ENCODE measurements around the gene MC3R.
"Not testable (repeated sequence)": the region's sequence is repeated elsewhere in the genome, so short reads cannot be mapped to it uniquely, and the experiment has no call there.

The MC3R gene

DNA sequence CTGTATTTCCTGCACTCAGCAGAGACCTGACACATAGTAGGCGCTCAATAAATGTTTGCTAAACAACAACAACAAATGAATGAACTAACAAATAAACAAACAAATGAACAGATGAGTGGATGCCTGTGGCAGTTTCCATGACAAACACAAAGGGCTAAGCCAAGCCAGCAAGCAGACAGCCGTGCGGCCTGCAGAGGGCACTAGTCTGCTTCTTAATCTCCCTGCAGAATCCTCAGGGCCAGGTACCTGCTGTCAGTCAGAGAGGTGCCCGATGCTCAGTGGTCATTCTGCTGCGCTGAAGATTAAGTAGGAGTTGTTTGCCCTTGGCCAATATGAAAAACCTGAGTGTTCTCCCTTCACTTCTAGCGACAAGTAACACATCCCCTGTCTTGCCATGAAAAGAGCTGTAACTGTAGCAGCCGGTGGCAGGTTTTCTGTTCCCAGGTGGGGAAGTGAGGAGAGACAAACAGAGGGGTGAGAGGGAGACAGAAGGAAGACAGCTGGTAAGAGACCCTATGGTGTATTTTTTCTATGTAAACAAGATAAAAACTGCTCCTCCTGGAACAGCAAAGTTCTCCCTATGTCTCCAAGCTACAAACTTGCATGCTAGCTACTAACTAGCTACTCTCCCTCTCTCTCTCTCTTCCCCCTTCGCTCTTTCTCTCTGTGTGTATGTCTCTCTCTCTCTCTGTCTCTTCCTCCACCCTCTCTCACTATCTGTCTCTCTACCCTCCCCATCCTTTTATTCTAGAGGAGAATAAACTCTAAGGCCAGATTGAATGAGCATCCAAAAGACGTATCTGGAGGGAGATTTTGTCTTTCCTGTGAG lies at the start of gene MC3R:
TSS of gene MC3R (plus strand) at position 779 of the 829 bp plus-strand sequence. CDS start 112 bp downstream, outside the sequence.
- DNase-seq, result peak; percentile 65

DNA sequence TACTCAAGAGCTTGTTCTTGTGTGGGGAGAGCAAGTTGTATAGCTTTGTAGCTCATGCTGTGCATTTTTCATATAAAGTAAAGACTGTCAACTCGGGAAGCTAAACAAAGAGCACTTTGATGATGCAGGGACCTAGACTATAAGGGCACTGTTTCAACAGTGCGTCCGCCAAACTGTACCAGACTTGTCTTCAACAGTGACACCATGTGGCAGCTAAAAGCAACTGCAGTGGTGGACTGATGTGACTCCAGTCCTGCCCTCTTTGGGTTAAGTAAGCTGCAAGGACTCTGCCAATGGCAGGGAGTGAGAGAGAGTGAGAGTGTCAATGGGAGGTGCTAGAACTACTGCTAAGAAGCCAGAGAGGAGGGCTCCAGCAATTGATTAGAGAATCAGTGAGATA lies 48.1 kb upstream of the MC3R start:
- no peak for DNase-seq

DNA sequence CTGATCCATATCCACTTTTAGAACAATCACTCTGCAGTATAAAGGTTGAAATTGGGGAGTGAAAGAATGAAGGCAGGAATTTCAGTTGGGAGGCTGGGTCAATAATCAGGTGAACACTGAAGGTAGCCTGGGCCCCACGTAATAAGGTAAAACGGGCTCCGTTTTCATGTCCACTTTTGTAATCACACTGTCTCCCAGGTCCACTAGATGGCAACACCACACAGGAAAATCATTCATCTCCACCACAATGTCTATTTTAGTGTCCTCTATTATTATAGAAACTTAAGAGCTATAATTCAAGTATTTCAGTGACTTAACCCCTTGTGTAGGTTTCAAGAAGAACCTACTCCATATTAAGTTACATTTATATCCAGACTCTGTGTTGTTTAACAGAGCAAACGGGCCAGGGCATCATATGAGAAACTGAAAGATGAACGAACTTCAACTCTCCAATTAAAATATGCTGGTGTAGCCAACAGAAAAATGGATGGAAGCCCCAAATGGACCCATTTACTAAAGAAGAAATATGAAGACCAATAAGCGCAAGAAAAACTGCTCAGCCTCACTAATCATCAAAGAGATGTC lies 45.9 kb upstream of the MC3R start:
- DNase-seq, result no peak

DNA sequence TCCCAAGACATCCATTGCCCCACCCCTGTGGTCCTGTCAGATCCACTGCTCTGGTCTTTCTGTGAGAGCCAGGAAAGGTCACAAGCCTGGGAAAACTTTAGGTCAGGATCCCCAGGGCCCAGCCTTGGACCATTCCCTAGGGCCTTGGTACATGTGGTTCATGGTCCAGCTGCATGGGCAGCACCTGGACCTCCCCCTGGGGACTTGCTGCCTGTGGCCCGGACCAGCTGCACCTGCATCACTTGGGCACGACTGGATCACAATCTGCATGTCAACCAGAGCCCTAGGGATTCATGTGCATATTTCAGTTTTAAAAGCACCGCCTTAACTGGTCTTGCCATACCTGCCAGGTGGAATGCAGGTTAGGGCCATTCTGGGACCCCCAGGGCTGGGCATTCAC lies 44.3 kb upstream of the MC3R start:
- DNase-seq, result no peak

DNA sequence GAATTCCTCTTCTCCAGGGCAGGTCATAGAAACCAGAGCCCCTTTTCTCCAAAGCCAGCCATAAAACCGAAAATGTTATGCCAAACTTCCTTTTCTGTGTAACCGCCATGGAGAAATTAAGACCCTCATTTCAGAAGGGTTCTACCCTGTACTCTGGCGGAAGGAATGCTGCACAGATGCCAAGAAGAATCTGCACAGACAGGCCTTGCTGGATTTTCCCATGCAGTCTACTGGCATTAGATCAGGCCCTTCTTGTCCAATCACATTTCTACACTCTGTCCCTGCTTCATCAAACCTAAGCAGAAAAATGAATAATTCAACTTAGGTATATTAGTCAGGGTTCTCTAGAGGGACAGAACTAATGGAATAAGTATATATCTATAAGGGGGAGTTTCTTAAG lies 43.2 kb upstream of the MC3R start:
- DNase-seq, result no peak

DNA sequence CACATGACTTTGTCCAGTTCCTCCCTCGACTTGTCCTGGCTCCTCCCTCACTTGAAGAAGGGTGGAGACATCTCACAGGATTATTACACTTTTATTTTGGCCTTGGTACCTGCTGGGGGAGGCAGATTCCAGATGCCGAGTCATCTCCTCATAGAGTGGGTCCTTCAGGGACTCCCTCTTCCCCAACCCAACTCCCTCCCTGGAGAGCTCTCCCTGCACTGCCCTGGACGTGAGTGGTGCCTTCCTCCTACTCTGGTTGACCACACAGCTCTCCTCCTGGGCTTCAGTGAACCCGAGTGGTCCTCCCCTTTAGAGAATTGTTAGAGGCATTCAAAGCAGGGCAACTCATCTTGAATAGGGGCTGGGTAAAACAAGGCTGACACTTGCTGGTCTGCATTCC lies 40.9 kb upstream of the MC3R start:
- DNase-seq, result no peak

DNA sequence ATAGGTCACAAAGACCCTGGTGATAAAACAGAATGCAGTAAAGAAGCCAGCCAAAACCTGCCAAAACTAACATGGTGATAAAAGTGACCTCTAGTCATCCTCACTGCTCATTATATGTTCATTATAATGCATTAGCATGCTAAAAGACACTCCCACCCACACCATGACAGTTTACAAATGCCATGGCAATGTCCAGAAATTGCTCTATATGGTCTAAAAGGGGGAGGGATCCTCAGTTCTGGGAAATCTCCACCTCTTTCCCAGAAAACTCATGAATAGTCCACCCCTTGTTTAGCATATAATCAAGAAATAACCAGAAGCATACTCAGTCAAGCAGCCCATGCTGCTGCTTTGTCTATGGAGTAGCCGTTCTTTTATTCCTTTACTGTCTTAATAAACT lies 40.4 kb upstream of the MC3R start:
- no peak for DNase-seq

DNA sequence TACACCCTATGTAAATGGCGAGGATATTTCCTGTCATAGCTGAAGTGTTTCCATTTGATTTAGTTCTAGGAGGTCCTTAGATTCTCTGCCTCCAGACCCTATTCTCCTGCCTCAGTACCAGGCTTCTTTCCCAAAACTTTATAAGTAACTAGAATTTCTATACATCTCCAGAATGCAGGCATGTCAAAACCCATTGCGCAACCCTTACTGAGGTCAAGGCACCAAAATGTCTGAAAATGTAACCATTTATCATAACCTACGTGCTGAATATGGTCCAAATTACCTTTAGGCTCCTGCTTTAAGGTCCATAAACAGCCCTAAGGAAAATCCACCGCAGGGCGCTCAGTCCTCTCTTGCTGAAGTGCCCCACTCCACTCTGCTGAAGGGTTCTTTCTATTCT lies 37.5 kb upstream of the MC3R start:
- no peak for DNase-seq

DNA sequence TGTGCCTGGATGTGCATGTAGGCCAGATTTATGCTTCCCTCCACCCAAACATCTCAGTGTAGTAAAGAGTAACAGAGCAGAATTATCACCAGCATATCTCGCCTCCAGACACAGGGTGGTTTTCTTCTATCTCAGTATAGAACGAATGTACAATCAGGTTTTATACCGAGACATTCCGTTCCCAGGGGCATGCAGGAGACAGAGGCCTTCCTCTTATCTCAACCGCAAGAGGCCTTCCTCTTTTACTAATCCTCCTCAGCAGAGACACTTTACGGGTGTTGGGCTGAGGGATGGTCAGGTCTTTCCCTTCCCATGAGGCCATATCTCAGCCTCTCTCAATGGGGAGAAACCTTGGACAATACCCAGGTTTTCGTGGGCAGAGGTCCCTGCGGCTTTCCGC lies 36.4 kb upstream of the MC3R start:
- DNase-seq, result no peak

DNA sequence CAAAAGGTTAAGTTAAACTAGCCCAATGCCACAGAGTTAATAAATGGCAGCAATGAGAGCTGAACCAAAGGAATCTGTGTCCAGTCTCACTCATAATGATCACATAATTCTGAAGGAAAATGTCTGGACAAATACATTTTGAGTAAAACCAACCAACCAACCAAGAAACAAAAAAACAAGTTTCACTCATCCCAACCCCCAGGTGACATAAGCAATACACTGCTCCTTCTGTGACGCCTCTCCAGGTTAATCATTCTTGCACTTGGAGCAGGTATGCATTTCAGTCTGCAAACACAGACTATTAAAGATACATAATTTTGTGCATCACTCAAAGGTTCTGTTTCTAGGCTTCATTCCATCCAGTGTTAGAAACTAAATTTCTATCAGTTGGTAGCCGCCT lies 35.2 kb upstream of the MC3R start:
- no peak for DNase-seq

DNA sequence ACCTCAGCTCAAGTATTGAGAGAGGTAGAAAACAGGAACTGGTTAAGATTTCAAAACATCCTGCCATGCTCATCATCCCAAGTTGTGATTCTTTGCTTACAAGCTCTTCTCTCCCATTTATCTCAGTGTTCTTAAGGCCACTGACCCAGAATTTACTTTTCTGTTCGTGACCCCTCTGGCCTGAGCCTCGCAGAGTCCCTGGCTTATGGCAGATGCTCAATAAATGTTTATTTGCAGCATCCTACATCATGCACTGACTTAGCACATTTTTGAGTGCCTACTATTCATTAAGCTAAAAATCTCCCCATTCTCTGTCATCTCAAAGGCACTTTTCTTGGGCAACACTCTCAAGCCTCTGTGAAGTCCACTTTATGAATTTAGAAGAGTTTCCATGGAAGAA lies 33.4 kb upstream of the MC3R start:
- no peak for DNase-seq

DNA sequence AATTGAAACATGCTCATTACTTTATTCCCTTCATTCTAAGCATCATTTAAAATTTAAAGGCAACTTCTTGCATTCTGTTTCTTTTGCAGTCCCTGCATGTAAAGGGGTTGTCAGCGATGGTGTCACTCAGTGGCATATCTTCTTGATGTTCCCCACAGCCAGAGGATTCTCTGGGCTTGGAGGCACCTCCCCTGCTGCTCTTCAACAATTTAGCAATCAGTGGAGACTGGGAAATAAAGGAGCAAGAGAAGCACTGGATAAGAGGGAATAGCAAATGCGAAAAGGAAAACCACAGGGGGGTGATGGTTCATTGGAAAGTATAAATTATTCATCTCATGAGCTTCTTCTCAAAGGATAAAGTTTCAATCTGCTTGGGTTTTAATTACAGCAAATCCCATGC lies 30.7 kb upstream of the MC3R start:
- DNase-seq, result no peak

DNA sequence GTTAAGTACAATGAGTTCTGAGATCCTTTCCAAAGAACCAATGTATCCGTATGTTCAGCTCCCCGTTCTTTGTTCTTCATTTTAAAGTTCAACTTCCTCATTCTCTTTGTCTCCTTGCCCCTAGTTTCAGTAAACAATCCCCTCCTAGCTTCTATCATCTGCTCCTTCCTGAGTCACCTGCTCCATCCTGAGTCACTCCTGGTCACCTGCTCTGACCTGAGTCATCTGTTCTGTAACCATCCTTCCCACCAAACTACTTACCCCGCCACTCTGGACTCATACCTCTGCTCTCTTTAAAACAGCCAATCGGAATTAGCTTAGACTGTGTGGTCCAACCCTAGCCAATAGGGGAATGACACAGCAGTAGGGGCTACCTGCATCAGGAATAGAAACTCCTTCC lies 27.3 kb upstream of the MC3R start:
- not testable (repeated sequence) for DNase-seq

DNA sequence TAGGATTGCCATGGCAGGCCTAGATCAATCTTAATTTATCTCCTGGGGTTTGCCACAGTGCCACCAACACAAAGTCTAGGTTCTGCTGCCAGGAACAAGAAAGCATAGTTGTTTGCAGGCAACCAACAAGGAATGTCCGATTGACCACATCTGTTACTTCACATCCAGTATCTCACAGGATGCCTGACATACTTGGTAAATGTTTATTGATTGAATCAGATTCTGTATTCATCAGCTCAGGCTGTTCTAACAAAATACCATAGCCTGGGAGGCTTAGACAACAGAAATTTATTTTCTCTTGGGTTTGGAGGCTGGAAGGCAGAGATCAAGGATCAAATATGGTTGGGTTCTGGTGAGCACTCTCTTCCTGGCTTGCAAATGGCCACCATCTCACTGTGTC lies 26.3 kb upstream of the MC3R start:
- DNase-seq, result no peak

DNA sequence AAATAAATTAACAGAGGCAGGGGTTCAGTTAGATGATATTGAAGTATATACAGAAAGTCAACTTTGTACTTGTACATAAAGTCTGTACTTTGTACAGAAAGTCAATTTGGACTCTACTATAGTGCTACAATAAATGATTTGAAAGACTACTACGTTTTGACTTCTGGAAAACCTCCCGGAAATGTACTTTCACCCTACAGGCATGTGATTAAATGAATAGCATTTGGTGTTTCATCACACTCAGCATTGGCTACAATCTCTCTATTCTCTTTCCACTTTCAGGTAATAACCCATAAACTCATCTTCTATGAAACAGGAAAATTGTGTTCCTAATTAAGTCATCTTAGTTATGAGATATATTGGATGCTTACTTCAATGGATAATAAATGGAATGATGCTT lies 25.6 kb upstream of the MC3R start:
- no peak for DNase-seq

DNA sequence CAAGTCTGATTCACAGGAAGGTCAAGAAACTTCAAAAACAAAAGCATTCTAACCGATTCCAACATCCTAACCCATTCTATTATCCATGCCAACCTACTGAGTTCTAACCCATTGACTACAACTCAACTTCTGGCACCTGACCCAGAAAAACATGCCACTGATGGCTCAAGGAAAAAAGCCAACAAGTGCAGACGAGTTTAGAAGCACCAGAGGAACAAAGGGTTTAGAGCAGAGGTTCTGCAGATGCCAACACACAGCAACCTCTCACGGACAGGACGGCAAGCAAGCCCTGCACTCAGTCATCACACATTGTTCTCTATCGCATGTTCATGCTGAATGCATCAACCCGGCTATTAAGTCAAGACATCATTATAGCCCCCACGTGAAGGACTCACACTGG lies 25.2 kb upstream of the MC3R start:
- no peak for DNase-seq

DNA sequence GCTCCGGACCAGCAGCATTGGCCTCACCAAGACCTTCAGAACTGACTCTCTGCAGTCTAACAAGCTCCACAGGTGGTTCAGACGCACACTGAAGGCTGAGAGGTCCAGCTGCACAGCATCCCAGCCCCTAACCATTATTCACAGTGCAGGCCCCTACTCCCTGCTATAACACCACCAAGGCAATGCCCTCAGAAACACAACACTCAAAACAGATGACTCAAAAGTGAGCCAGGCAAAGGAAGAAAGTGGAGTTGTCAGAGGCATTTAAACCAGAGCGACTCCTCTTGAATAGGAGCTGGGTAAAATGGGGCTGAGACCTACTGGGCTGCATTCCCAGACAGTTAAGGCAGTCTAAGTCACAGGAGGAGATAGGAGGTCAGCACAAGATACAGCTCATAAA lies 20.5 kb upstream of the MC3R start:
- no peak for DNase-seq

DNA sequence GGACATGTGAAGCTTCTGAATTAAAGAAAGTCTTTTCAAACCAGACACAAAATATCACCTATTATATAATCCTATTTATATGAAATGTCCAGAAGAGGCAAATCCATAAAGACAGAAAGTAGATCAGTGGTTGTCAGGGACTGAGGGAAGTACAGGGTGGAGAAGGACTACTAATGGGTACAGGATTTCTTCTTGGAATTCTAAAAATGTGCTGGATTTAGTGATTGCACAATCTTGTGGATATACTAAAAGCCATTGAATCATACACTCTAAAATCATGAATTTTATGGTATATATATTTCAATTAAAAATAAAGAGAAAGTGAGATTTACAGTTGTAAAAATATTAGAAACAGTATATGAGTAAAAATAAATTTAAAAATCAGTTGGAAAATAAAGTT lies 18.7 kb upstream of the MC3R start:
- no peak for DNase-seq

DNA sequence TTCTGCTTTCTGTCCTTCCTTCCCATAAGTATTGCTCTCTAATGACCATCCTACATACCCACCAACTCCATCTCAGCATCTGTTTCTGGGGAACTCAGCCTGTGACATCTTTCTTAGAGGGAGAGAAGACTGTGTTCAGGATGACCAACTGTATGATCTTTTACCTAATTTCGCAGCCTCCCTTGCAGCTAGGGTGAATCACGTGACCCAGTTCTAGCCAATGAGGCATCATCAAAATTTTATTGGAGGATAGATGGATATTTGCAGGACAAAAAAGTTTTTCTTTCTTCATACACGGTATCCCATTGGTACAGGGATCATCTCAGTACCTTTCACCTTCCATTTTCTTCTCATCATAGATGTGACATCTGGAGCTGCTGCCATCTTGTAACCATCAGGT lies 14.4 kb upstream of the MC3R start:
- DNase-seq, result no peak

DNA sequence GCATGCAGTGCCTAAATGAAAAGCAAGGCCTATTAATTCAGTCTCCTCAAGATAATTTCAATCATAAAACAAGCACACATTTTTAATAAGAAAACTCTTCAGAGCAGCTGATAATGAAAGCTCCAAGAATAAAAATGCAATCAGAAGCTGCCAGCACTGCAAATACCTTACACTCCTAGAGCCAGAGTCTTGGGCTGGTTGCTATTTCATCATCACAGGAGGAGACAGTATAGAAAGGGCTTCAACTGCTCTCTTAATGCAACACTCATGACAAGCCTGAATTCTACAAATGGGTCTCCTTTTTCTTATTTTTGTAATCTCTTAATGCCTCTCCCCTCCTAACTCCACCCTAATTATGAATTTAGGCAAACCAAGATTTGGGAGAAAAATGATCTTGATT lies 11.2 kb upstream of the MC3R start:
- no peak for DNase-seq

DNA sequence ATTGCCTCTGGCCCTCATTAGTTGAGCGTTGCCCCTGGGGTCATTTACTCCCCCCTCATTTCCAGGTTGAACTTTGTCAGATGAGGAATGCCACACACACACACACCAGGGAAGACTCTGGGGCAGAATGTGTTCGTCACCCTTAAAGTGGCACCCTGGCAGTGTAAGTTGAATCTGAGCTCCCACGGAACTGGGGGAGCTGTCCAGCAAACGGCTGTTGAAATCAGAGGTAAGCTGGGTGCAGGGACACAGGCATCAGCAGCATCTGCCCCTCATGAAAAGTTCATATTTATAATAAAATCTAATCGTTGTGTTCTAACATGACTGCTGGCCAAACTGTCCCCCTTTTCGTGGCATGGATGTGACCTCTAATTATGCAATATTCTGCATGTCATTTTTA lies 4.3 kb upstream of the MC3R start:
- no peak for DNase-seq

DNA sequence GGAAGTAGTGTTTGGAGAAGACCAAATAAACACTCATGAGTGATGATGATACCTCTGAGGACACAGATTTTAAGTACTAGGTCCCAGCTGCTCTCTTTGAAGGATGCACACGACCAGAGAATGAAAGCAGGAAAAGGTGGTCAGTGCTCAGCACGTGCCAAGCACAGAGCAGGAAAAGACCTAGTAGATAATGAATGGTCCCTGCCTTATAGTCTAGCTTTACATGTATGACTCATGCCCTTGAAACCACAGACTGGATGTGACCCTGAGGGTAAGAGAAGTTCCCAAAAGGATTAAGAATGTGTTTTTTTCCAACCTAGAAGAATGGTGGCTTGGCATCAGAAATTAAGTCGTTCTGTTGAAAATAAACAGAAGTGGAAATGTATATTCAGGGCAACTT lies 2.8 kb upstream of the MC3R start:
- no peak for DNase-seq

DNA sequence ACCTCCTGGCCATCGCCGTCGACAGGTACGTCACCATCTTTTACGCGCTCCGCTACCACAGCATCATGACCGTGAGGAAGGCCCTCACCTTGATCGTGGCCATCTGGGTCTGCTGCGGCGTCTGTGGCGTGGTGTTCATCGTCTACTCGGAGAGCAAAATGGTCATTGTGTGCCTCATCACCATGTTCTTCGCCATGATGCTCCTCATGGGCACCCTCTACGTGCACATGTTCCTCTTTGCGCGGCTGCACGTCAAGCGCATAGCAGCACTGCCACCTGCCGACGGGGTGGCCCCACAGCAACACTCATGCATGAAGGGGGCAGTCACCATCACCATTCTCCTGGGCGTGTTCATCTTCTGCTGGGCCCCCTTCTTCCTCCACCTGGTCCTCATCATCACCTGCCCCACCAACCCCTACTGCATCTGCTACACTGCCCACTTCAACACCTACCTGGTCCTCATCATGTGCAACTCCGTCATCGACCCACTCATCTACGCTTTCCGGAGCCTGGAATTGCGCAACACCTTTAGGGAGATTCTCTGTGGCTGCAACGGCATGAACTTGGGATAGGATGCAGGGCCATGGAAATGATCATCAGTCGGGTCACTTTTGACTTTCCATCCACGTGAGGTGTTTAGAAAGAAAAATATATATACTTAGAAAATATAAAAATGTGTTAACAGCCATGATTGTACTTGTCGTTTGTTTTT lies 868 bp downstream of the MC3R start:
- peak; percentile 45 for DNase-seq

DNA sequence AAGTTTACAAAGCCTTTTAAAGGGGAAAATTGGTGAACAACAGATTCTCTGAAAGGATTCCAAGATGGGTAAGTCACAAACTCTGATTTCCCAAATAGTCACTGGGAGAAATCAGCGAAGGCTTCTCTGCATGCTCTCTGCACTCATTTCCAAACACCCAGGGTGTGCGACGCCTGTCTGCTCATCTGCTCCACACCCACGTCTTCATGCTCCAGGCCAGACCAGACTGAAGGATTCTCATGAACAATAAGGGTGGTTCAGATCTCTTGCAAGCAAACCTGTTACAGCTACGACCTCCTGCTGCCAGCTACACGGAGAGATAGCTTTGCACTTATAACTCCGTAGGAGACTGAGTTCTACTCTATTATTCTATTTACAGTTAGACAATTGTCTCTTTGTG lies 1.4 kb downstream of the MC3R start:
- no peak for DNase-seq

Measured in NCI-H146 (cell line).